Measurements from ENCODE around the gene SRGAP2C.
A peak's percentile ranks its signal among the peaks of the same experiment; 100 is the strongest.
"Not testable (repeated sequence)": the region's sequence is repeated elsewhere in the genome, so short reads cannot be mapped to it uniquely, and the experiment has no call there.

SRGAP2C gene

DNA sequence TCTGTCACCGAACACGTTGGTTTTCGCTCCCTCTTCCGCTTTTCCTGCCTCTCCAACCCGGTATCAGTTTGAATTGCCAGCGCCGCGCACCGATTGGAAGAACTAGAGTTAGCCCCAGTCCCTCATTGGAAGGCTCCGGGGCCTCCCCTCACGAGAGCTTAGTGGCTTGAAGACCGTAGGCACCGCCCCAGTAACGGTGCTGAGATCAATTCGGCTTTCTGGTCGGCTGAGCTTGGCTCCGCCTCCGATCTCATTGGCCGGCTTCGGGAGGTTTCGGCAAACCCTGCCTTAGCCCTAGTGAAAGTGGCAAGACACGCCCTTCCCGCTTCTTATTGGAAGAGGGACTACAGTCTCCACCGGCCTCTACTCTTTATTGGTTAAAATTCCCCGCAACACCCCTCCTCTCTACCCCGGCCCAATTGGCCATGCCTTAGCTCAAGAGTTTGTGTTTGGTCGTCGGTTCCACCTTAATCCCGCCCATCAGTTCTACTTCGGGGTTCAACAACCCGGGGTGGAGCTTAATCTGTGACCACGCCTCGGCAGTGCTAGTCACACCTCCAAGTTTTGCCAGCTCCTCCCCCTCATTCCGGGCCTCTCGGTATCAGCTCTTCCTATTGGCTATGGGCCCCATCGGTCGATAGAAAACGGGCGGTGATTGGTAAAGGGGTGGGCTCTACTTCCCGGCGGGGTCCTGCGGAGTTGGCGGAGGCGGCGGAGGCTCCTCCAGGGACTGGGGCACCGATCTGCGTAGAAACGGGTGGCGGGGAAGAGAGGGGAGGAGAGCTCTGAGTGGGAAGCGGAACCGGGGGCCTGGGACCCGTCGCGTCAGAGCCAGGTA lies at the start of gene SRGAP2C, which contains the start of gene FAM72B:
SRGAP2C (plus strand) TSS at position 686 of the 838 bp plus-strand sequence. CDS start 2,472 bp downstream, outside the sequence.
FAM72B (minus strand) TSS at position 51 of the 838 bp plus-strand sequence. CDS start 851 bp downstream, outside the sequence.
- DNase-seq, result peak; percentile 81

DNA sequence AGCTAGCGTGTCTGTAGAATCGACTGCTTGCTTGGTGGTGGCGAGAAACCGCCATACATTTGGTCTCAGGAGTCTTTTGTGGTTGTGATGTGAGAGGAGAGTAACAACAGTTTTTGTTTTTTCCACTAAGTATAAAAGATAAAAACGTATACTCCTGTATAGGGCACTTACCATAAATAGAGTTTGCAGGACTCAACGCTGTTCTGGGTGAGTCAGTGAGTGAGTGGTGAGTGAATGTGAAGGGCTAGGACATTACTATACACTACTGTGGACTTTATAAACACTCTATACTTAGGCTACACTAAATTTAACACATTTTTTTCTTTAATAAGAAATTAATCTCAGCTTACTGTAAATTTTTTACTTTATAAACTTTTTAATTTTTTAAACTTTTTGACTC lies 44.4 kb upstream of the SRGAP2C start:
- DNase-seq, result not testable (repeated sequence)

DNA sequence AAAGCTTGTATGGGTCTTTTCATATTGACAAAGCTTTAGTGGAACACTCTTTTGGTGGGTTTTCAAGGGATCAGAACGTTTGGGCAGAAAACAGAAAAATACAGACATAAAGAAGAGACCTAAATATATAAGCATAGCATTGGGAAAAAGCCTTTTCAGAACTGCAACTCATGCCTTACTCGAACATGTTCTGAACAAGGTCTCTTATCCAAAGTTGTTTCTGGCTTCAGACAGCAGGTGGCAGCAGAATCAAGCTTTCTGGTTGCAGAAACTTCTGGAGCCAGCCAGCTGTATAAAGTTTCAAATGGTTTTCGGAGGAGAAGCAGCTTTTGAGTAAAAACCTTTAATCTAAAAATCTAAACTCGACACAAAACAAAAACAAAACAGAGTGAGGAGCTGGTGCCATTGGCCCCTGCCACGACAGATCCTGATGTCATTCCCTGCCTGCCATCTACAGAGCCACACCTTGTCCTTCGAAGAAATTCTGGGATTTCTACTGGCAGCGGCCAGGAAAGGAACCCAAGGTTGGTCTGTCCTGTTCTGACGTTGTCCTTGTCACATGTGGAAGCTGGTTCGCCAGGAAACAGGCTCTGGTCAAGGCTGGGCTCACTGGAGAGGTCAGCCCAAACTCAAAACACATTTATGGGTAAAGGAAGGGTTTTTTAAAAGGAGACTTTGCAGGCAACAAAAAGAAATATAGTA lies 36.1 kb upstream of the SRGAP2C start:
- DNase-seq, result not testable (repeated sequence)

DNA sequence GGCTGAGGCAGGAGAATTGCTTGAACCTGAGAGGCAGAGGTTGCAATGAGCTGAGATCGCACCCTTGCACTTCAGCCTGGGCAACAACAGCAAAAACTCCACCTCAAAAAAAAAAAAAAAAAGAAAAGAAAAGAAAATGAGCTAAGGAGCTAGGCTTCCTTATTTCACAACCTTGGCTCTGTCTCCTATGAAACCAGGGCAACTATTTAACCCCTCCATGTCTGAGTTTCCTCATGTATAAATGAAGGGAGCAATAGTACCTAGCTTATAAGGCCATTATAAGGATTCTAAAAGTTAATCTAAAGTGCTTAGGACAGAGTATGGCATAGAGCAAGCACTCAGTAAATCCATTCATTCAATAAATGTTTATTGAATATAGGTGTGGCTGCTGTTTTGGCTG lies 33.5 kb upstream of the SRGAP2C start:
- DNase-seq, result not testable (repeated sequence)

DNA sequence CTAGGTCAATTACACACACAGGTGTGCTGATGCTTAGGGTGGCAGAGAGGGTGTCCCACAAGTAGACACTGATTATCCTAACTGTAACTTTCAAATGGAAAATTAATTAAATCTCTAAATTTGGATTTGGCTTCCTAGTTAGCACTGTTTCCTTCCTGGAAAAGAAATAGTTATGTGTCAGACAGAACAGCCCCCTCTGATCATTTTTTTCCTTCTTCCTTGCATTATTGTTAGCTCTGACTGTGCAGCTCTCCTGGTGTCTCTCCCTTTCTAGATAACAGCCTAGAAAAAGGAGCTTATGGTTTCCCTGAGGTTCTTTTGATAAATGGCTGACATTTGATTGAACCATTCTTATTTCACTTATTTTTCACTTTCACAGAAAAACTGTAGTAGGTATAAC lies 32.0 kb upstream of the SRGAP2C start:
- not testable (repeated sequence) for DNase-seq

DNA sequence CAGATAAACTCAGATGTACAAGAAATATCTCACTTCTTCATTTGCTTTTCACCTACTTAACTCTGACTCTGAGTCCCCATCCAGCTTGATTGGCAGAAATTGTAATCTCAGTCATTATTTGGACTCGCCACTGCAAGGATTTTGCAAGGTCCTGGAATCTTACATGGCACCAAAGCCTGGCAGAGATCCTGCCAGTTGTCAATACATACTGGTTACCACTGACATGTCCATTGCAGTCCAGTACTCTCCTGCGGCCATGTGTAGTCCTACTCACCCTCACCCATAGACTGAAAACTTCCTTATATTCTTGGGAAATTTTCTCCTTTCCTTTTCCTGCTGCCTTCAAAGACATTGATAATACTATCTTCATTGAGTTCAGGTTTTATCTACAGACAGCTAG lies 30.0 kb upstream of the SRGAP2C start:
- DNase-seq, result not testable (repeated sequence)

DNA sequence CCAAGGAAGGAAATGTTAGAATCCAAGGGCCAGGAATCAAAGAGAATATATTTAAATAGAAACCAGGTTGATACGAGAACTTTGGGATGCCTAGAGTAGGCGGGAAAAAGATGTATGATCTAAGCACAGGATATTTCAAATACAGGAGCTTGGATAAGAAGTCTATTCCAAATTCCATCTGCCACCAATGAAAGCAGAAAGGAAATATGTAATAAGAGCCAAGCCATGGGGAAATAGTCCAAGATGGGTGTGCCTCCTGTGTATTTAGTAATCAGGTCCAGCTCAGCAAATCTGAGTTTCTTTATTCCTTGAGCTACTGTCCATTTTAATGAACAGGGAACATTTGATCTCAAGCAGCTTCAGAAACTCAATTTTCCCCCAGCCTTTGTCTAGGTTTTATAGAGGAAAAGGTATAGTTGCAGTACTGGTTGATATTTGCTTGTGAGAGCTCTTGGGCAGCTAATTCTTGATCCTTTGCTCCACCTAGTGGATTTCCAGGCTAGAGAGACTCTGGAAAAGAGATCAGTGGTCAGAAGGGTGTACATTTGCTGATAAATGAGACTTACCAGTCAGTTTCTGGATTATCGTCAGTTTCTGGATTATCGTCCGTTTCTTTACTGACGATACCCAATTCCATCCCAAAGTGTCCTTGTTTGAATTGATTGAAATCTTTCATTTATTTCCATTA lies 29.0 kb upstream of the SRGAP2C start:
- not testable (repeated sequence) for DNase-seq

DNA sequence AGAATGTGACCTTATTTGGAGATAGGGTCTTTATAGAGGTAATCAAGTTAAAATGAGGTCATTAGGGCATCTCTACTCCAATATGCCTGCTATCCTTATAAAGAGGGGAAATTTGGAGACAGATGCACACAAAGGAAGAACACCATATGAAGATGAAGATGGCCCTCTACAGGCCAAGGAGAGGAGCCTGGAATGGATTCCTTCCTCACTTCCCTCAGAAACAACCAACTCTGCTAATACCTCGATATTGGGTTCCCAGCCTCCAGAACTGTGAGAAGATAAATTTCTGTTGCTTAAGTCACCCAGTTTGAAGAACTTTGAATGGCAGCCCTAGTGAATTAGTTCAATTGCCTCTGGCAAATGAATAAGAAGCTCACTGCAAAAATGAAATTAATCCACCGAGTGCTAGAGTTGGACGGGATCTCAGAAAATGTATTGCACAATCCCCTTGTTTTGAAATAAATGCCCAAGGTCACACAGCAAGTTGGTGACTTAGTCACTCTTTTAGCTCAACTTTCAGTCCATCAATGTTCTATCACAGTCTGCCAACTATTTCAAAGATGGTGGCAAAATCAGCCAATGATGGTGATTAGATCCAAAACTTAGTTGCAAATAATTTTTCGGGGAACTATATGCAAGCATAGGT lies 27.7 kb upstream of the SRGAP2C start:
- not testable (repeated sequence) for DNase-seq

DNA sequence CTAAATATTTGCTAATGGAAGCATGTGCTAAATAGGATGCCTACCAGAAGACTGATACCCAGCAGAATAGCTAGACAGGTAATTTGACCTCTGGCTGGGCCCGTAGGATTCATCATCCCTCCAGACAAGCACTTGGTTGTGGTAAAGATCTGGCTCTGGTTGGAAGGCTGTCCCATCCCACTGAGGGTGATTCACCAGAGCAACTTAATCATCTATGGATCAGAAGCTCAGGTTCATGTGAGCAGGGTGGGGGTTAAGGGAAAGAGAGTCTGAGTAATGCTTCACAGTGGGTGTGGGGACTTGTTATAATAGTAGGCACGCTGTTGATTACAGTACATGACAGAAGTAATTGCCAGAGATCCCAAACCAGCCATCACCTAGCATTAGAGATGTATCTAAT lies 27.2 kb upstream of the SRGAP2C start:
- not testable (repeated sequence) for DNase-seq

DNA sequence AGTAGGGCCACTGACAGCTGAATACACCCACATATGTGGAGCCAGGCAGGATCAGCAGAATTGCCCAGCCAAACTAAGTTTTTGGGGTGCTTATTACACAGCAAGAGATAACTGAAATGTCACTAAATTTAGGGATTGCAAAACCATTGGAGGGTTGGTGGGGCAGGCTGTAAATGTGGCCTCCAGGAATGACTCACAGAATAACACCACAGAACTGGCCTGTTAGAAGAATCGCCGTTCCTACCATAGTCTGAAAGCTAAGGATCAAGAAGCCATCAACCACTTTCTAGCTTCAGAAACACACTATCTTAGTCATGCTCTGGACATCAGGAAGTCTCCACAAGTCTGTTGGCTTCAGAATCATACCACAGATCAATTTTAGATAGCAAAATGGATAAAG lies 24.7 kb upstream of the SRGAP2C start:
- not testable (repeated sequence) for DNase-seq

DNA sequence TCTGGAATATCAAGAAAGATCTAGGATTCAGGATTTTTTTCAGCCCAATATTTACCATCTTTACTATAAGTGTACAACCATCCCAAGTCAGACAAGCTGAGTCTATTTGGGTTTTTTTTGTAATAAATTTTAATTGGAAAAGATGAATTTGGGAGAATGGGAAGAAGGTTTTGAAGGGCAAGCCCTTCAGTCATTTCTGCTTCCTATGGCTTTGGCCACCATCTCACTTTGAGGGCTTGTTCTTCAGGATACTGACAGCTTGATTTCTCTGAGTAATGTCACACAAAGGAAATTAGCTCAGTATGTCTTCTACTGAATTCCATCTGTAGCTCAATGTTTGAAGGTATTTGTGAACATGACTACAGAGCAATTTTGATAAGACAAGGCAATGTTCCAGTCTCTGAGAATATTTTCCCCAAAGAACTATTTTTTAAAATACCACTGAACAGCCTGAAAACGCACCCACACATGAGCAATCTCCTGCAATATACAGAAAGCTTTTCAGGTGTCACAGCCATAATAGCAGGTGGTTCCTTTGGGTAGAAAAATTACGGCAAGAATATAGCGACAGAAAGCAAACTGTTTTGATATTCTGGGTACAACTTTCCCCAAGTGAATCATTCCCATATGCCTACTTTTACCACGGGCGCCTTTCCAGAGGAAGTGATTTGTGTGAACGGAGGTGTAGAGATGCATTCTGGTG lies 23.4 kb upstream of the SRGAP2C start:
- DNase-seq, result not testable (repeated sequence)

DNA sequence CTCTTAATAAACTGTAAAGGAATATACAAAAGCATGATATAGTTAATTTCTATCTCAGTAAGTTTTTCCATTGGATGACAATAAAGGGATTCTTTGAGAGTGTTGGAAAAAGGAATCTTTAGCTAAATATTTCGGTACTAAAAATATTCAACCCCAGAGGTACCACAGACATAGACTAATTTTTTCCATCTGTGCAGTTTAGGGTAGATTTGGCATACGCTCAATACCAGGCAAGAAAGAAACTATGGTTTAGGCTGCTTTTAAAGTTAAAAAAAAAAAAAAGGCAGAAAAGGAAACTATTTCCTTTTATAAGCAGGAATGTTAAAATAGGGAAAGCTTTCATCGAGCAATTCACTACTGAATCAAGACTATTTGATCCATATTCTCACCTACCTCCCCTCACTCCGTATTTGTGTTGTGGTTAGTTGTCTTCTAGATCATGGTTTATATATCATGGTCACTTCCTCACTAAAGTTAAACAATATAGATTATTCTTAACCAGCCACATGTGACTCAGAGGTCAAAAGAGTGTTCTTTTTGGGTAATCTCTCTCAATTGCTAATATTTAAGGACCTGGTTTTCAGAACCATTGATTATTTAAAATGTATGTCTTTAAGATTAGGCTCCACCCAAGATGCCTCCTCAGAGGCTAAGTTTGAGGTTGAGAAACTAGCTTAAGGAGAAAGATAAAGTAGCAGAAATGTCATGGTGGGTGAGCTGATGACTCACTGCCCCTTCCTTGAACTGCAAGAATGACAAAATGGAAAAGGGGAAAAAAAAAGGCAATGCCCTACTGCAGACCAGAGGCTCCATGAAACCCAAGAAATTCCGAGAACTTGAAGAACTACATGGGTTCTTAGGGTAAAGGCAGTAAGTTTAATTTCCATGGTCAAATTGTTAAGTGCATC lies 20.7 kb upstream of the SRGAP2C start:
- DNase-seq, result not testable (repeated sequence)

DNA sequence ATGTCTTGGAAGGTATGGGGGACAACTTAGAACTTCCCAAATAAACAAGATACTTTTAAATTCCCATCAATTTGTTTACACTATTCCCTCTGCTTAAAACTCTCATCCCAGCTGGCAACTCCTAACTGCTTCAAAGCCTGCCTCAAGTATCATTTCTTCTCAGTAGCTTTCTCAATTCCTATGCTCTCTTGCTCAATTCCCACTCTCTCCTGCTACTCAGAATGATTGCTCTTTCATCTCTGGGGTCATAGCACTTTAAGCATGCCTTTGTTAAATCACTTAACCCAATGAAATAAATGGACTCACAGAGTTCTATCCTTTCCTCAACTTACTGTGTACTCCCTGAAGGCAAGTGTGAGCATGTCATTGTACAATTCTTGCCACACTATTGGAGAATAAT lies 19.5 kb upstream of the SRGAP2C start:
- not testable (repeated sequence) for DNase-seq

DNA sequence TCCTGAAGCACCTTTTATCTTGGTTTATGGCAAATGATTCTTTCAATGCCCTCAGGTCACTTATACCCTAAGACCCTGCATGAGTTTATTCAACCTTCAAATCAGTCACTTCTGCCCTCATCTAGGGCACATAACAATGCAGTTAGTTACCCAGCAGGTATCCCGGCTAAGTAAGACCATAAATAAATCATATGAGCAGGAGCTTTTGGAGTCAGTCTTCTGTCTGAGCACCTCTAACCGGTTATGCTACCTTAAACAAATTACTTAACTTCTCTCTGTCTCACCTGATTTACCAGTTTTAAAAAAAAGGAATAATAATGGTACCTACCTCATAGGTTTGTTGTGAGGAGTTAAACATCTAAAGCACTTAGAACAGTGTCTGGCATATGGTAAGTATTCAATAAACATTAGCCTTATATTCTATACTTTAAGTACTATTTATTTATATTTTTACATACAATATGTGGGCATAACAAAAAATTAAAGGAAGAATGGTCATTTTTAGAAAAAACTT lies 17.5 kb upstream of the SRGAP2C start:
- DNase-seq, result not testable (repeated sequence)

DNA sequence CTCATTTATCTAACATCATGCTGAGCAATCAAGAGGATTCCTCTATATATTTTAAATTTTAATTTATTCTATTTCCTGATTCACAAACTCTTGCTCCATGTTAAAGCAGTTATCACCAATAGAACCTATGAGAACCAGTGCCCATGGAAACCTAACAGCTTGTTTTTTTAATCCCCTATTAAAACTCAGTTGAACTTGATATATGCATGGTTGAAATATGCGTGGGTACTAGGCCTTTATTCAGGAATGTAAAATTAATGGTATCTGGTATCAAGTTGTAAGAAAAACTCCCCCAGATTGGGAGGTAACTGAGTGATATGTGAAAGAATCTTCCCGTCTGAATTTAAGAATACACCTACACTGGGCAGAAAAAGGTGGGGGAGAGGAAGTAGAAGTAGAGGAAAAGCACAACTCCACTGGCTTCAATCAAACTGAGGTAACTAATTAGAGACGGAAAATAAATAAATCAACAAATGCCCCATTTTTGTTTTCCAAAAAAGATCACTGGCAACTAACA lies 16.6 kb upstream of the SRGAP2C start:
- not testable (repeated sequence) for DNase-seq

DNA sequence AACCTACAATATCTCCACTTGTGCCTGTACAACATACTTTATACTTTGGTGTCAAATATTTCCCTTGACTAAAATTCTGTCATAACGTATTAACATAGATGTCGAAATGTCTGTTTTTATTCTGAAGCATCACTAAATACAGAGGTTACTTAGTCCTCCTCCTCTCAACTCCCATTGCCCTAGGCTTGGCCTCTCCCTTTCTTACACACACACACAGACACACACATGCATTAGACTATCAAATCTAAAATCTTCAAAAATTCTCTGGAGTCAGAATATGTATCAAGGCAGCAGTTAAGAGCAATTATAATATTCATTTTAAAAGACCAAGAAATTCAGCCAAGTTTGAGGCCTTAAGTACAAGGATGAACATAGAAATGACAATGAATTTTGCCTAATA lies 8.1 kb upstream of the SRGAP2C start:
- not testable (repeated sequence) for DNase-seq

DNA sequence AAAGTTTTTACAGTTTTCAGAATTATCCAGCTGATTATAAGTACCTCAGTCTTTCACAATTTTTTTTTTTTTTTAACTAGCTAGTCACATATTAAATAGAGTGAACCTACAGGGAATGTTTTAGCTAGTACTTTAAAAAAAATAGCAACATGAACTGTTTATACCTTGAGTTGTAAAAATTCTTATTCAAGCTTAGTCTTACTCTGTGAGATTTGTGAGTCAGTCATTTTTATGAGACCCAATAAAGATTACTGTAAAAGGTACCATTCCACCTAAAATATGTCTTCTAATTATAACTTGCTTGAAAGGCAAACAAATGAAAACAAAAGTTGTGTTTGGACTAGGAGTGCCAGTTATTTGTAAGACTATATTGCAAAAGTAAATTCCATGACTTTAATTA lies 6.6 kb upstream of the SRGAP2C start:
- DNase-seq, result not testable (repeated sequence)

DNA sequence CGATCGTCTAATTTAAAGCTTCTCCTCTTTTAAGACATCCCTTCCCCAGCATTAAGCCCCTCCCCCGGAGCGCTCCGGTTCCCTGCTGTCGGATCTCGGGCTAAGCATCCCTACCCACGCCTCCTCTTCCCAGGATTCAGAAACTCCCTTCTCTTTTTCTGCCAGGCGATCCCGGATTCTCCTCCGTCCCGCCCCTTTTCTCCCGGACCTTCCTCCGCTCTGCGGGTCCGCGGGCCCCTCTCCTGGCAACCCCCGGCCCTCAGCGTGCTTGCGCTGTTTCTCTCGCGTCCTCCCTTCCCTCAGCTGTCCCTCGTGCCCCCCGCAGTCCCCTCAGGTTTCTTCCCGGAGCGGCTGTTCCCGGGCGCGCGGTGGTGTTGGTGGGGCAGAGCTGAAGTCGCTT lies 908 bp upstream of the SRGAP2C start:
- not testable (repeated sequence) for DNase-seq

DNA sequence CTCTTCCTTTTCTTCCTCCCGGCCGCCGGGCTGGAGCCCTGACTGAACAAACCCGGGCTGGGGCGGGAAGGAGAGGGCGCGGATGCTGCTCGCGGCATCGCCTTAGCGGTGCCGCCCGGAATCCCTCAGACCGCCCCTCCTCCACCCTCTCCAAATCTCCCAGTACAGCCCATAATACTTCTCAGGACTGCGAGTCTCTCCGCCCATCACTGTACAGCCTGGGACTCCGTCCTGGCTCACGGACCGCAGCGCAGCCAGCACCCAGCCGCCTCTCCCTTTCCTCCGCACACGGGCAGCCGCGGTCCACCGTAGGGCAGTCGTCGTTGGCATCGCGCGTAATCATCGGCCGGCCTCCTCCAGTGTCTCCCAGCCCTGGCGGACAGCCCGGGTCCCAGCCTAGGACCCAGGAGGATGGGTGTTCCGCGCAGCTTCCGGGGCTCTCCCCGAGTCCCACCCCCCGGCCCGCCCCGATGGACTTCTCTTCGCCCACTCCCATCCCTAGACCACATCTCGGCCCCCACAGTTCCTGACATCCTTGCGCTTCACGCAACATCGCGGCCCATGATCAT lies 449 bp downstream of the SRGAP2C start:
- DNase-seq, result not testable (repeated sequence)

DNA sequence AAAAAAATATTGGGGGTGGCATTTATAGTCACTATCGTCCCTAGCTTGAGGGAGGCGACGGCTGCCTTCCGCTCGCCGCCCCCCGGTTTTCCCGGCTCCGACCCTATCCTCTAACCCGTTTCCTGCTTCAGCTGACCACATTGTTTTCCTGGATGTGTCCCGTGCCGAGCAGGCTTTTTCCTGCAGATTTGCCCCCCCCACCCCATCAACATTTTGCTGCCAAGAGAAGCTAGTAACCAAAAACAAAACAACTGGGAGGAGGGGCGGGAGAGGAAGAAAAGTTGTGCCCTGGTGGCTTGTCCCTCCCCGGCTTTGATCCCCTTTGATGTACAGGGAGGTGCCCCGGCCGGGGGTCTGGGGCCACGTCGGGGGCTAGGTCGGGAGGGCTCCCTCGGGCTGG lies 1.4 kb downstream of the SRGAP2C start:
- DNase-seq, result not testable (repeated sequence)

Data from activated T-cell treated with anti-CD3 and anti-CD28 coated beads for 4 hours (primary cell).